Esophagus muscularis mucosa (tissue), 4 donors: ENCODE data around the gene FKBP5. TPM values are rescaled to one million over a fixed set of nuclear protein-coding genes. Genes with fewer than 3 reads are reported as not detected.

Experiments used
- DNase-seq: peaks from one replicate; pipeline ENCODE4 v3.0.0-alpha.2; 2017; ENCODE audit errors: extremely low spot score
- H3K27ac ChIP-seq, 4 donors: fragments of 200-600 bp; sonication (generic); replicated peaks in 1 of 4; 1 replicate in 3 of 4; 2 replicates in 1 of 4; pipeline ENCODE4 v1.5.1; 2016 to 2019; ENCODE audit warnings: mild to moderate bottlenecking in 1 of 4
- H3K27me3 ChIP-seq, 4 donors: fragments of 200-600 bp; sonication (generic); one replicate each; pipeline versions ENCODE4 v1.5.1 to v1.6.0; 2016 to 2019
- H3K36me3 ChIP-seq, 4 donors: fragments of 200-600 bp; sonication (generic); one replicate each; pipeline ENCODE4 v1.5.1; 2016 to 2019
- H3K4me1 ChIP-seq, 4 donors: fragments of 200-600 bp; sonication (generic); one replicate each; pipeline ENCODE4 v1.5.1; 2016 to 2019
- H3K4me3 ChIP-seq, 4 donors: fragments of 200-600 bp; sonication (generic); 1 replicate in 2 of 4; 2 replicates in 2 of 4; pipeline ENCODE4 v1.5.1; 2016 to 2019; ENCODE audit warnings: mild to moderate bottlenecking in 4 of 4, moderate library complexity in 1 of 4
- H3K9me3 ChIP-seq, 4 donors: fragments of 200-600 bp; sonication (generic); 1 replicate in 3 of 4; 2 replicates in 1 of 4; pipeline ENCODE4 v1.5.1; 2016 to 2019
- CTCF ChIP-seq, 3 experiments: fragments of 200-600 bp in 2 of 3; fragments of 450-650 bp in 1 of 3; sonication (generic) in 2 of 3; IDR thresholded peaks; one replicate each; pipeline ENCODE4 v1.5.1; 2017 to 2019; ENCODE audit warnings: antibody characterized with exemption in 3 of 3, mild to moderate bottlenecking in 2 of 3, moderate library complexity in 1 of 3
- EP300 ChIP-seq: sonication (generic); formaldehyde crosslinking; IDR thresholded peaks from one replicate; pipeline ENCODE4 v1.6.1; 2017; ENCODE audit warnings: antibody characterized with exemption
- POLR2A ChIP-seq: fragments of 450-650 bp; IDR thresholded peaks from one replicate; pipeline ENCODE4 v1.6.1; 2017; ENCODE audit warnings: antibody characterized with exemption, moderate library complexity, mild to moderate bottlenecking, low read depth
- POLR2AphosphoS5 ChIP-seq, 2 donors: sonication (generic); formaldehyde crosslinking; IDR thresholded peaks; one replicate each; pipeline ENCODE4 v1.6.1; 2017; ENCODE audit warnings: antibody characterized with exemption in 2 of 2
- WGBS: methylation state at CpG from one replicate; pipeline ENCODE4 v1.1.5; 2018; 5-methylcytosine and 5-hydroxymethylcytosine counted together
- intact Hi-C: fragments of 100-400 bp; cut with DNase I; formaldehyde crosslinking; loops from one replicate; pipeline ENCODE4 v1.15.1; 2023
- total RNA-seq, 4 donors: library from RNA; depleted of rRNA; stranded (reverse); fragments of >200 nt; gene quantifications; one replicate each; pipeline versions ENCODE4 v1.1.0 to v1.2.1, GENCODE V29; 2016

Gene FKBP5
- total RNA-seq, 4 donors from 2014 or later = 477 to 689 (median 593) TPM

- H3K27ac ChIP-seq = peak overlapping the region; percentile 84 to 100 (median 98)
- no peaks in the 10 kb centered on the region for H3K27me3 ChIP-seq
- WGBS = 69% methylated on average over 2 of the region's 2 CpGs
- peaks cover 58 to 81% (median 78%) of the 10 kb centered on the region in 4 donors for H3K4me1 ChIP-seq
- peak overlapping the region in 2 of 4 donors; percentile 12 to 31 for H3K4me3 ChIP-seq
- no peaks in the 10 kb centered on the region for H3K9me3 ChIP-seq
- no peak for DNase-seq
- no peaks in the 10 kb centered on the region for H3K36me3 ChIP-seq
- intact Hi-C loops = no loop called here
- TF ChIP-seq POLR2AphosphoS5 (IDR thresholded peaks at IDR 0.05) = peak in 1 of 2 donors; percentile 4
- TF ChIP-seq CTCF (IDR thresholded peaks at IDR 0.05) = no peak
- no peak for TF ChIP-seq POLR2A
Measured at GRCh38 chr6:35718911-35719381, 30.2 kb upstream of the FKBP5 start.

GRCh38 chr6:35718375-35718736 lies 29.6 kb upstream of the FKBP5 start:
- DNase-seq = no peak
- H3K9me3 ChIP-seq = no peaks in the 10 kb centered on the region
- WGBS = 78% methylated on average over 3 of the region's 4 CpGs
- TF ChIP-seq EP300 (no peak), CTCF (IDR thresholded peaks at IDR 0.05) (no peak), POLR2AphosphoS5 (IDR thresholded peaks at IDR 0.05) (no peak), POLR2A (no peak)
- H3K4me1 ChIP-seq = peaks cover 52 to 75% (median 72%) of the 10 kb centered on the region in 4 donors
- intact Hi-C loops = no loop called here
- no peaks in the 10 kb centered on the region for H3K27me3 ChIP-seq
- peak overlapping the region; percentile 84 to 100 (median 98) for H3K27ac ChIP-seq
- no peak overlapping the region for H3K4me3 ChIP-seq
- H3K36me3 ChIP-seq = no peaks in the 10 kb centered on the region

GRCh38 chr6:35717449-35718374 lies 29.0 kb upstream of the FKBP5 start:
- Histone ChIP-seq H3K27me3 (no peaks in the 10 kb centered on the region), H3K36me3 (no peaks in the 10 kb centered on the region), H3K9me3 (no peaks in the 10 kb centered on the region), H3K27ac (peak overlapping the region; percentile 84 to 100 (median 98)), H3K4me3 (no peak overlapping the region), H3K4me1 (peaks cover 47 to 68% (median 65%) of the 10 kb centered on the region in 4 donors)
- no peak for TF ChIP-seq POLR2AphosphoS5 (IDR thresholded peaks at IDR 0.05)
- TF ChIP-seq POLR2A = no peak
- TF ChIP-seq CTCF (IDR thresholded peaks at IDR 0.05) = no peak
- no peak for TF ChIP-seq EP300
- 80% methylated on average over 17 of the region's 19 CpGs for WGBS
- intact Hi-C loops = no loop called here
- no peak for DNase-seq

GRCh38 chr6:35716798-35717197 lies 28.1 kb upstream of the FKBP5 start:
- no peaks in the 10 kb centered on the region for H3K36me3 ChIP-seq
- H3K4me1 ChIP-seq = peaks cover 38 to 59% (median 56%) of the 10 kb centered on the region in 4 donors
- H3K27ac ChIP-seq = peak overlapping the region in 1 of 4 donors; percentile 100
- no peaks in the 10 kb centered on the region for H3K9me3 ChIP-seq
- intact Hi-C loops = no loop called here
- no peak for DNase-seq
- no peaks in the 10 kb centered on the region for H3K27me3 ChIP-seq
- no peak overlapping the region for H3K4me3 ChIP-seq
- TF ChIP-seq POLR2A = no peak
- no peak for TF ChIP-seq EP300
- no peak for TF ChIP-seq POLR2AphosphoS5 (IDR thresholded peaks at IDR 0.05)
- no peak for TF ChIP-seq CTCF (IDR thresholded peaks at IDR 0.05)
- WGBS = 68% methylated on average over 2 of the region's 2 CpGs
